Jurkat, Clone E6-1 (cell line): Measurements from ENCODE around the gene HTR7. TPM values are rescaled to one million over a fixed set of nuclear protein-coding genes. Genes with fewer than 3 reads are reported as not detected.
"Not testable (repeated sequence)": the region's sequence is repeated elsewhere in the genome, so short reads cannot be mapped to it uniquely, and the experiment has no call there.

Source experiments
- DNase-seq: peaks from one replicate; pipeline ENCODE4 v3.0.0-alpha.2; 2011; ENCODE audit warnings: low read depth, low spot score
- H3K4me3 ChIP-seq: 2 replicates; pipeline ENCODE4 v1.5.1; 2011; ENCODE audit warnings: mild to moderate bottlenecking, low read length, control low read depth, moderate library complexity
- polyA plus RNA-seq: library from polyadenylated mRNA; unstranded; fragments of >200 nt; gene quantifications from one replicate; pipeline ENCODE4 v1.2.1, GENCODE V29; 2012; ENCODE audit warnings: missing spikeins; ENCODE audit not compliant: insufficient read length, insufficient read depth

The HTR7 gene
- not detected for polyA plus RNA-seq

DNA sequence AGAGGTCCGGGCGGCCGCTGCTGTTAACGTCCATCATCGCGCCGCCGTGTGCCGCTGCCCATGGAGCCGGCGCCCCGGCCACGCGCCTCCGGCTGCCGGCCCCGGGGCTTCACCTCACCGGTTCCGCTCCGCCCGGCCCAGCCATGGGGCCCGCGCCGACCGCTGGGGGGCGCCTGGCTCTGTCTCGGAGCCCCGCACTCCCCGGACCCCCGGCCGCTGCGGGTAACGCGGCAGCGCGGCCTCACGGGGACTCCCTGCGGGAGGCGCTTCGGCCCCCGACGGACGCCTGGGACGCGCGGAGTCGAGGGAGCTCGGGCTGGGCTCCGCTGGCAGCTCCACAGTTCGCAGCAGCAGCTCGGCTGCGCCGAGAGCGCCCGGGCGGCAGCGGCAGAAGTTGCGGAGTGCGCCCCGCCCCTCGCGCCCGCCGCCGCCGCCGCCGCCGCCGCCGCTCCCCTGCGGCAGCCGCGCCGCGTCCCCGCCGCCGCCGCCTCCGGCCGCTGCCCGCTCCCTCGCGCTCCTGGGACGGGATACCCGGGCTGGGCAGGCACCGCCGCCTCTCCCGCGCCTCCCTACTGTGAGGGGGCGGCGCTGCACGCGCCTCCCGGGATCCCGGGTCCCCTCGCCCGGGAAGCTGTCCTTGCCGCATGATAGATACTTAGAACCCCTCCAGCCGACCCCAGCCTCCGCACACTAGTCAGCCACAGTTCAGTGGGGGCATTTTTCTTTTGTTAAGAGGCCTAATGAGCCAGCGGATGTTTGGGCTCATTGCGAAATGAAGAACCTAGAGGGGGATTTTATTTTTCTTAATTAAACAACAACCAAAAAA, at the start of gene HTR7:
HTR7 (minus strand) TSS at position 405 of the 826 bp plus-strand sequence; CDS start at position 37, 368 bp downstream.
- peak within 1 kb of the TSS; percentile 43 for H3K4me3 ChIP-seq
- no peak for DNase-seq

DNA sequence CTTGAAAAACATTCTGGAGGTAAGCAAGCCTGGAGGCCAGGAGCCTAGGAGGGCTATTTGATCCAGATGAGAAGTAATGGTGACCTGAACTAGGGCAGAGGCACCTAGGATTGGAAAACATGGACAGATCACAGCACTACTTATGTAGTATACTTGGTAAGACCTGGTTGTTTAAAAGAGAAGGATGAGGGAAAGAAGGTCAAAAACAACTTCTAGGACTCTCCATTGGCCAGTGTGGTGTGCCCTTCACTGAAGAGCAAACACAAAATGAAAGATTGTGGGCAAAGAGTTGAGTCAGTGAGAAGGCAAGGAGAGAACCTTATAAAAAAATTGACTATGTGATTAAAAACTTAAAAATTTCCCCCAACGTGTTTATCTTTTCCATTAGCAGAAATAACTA, 48.8 kb upstream of the HTR7 start:
- H3K4me3 ChIP-seq, result no peak overlapping the region
- no peak for DNase-seq

DNA sequence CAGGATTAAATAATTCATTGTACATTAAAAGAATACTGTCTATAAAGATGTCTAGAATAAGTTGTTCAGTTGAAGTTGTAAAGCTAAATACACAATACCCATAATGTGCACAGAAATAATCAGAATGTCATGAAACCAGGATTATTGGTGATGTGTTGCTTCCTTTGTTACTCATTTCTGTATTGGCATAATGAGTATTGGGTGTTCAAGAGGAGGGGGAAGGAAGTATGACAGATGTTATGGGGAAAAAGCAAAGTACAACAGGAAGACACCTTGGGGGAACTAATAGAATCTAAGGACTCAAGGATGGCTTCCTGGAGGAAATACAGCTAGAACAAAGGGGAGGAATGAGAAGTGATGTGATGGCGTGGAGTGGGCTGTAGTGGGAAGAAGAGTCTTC, 48.1 kb upstream of the HTR7 start:
- no peak overlapping the region for H3K4me3 ChIP-seq

DNA sequence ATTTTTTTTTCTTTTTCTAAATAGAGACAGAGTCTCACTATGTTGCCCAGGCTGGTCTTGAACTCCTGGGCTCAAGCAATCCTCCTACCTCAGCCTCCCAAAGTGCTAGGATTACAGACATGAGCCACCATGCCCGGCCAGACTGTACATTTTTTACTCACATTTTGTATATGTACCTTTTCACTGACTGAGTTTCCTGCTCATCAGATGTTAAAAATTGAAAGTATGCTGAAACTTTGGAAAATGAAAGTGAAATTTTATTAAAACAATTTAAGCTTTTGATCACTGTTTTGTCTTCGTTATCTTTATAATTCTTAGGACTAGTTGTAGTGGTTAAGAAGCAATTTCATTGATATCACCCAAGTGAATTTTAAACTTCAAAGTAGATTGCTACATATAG, 39.1 kb upstream of the HTR7 start:
- DNase-seq, H3K4me3 ChIP-seq: not testable (repeated sequence)

More for the DNA sequence above, 48.1 kb upstream of the HTR7 start:
- DNase-seq, result no peak

DNA sequence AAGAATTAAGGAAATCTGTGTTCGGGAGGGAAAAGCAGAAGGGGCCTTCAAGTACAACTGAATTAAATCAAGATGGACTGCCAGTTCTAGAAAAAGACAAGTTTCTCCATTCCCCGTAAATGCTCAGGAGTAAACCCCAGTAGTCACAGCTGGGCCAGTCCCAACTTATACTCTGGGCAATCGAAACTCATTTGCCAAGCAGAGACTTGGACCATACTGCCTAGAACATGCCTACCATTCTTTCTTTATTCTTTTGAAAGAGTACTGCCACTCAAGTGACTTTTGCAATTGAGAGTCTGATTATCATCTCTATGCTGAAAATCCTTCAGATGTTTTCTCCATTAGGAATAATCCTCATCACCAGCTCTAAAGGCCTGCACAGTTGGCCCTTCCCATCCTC, 35.4 kb upstream of the HTR7 start:
- no peak for DNase-seq
- no peak overlapping the region for H3K4me3 ChIP-seq

DNA sequence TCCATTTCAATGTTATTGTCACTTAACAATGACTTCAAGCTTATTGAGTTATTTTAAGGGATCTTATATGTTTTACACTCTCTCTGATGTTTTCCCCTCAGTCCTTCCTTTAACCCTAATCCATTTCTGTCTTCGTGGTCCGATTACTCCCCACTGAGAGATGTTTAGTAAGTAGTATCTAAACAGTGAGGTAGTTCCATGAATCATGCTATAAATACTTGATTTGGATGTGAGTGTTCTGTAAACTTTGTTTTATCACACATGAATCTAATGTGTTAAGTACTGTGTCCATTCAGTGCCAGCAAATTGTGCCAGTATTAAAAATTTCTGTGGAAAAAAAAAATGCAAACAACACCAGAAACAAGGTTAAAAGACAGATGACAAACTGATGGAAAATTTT, 32.5 kb upstream of the HTR7 start:
- no peak for DNase-seq
- no peak overlapping the region for H3K4me3 ChIP-seq

DNA sequence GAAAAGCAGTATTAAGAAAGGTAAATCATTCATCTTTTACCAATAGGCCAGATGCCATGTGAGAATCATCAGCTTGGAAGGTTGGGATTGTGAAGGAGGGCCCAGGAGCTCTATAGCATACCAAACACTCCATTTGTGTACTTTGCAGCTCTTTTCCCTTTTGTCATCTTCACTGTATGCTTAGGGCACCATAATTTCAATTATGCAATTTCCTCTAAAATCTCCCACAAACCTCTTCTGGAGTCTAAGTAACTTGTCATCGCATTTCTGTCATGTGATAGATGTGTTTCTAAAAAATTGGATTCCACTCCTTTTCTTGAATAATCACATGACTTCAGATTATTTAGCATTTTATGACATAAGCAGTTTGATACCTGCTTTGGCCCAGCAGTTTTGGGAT, 31.8 kb upstream of the HTR7 start:
- no peak overlapping the region for H3K4me3 ChIP-seq
- no peak for DNase-seq

DNA sequence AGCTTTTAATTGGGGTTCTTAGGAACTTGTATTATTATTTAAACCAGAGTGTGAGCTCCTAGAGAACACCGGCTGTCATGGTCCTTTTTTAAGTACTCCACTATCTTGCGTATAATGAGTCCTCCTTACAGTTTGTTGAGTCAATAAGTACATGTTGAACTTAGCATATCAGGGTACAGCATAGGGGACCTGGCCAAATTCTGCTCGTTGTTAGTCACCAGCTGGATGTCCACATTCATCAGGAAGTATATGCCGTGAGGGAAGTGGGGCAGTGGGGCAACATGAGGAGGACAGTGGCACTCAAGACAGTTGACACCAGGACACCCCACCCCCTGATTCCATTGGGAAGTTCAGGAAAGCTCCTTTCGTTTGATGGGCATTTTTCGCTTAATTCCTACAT, 30.5 kb upstream of the HTR7 start:
- H3K4me3 ChIP-seq, result no peak overlapping the region
- DNase-seq, result no peak

DNA sequence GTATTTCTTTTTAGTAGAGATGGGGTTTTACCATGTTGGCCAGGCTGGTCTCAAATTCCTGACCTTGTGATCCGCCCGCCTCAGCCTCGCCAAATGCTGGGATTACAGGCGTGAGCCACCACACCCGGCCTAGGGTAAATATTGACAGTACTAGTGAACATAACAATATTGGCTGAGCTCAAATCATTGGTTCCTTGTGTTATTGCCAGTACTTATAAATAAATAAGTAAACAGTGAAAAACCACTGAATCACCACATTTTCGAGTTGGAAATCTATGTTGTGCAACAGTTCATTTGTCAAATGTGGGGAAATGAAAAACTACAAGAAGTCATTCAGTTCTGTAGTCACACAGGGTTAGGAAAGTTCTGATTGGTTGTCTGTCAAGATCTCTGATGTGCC, 29.7 kb upstream of the HTR7 start:
- DNase-seq, result no peak

DNA sequence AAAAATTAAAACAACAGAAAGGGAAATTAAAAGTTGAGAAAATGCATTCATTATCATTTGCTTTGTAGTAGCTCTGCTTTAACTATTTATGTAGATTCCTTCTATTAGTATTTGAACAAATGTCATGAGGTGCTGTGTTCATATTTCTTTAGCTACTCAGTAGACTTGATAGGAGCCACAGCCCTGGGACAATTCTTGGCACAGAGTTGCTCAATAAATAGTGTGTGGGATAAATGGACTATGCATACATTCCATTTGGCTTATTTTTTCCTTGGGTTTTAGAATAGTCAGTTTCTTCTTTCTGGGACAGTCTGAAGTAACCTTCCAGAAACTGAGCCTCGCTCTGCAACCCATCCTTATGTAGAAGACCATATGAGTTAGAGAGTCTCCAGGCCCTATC, 27.3 kb upstream of the HTR7 start:
- H3K4me3 ChIP-seq, result no peak overlapping the region
- DNase-seq, result no peak

More for the DNA sequence above, 29.7 kb upstream of the HTR7 start:
- H3K4me3 ChIP-seq, result no peak overlapping the region

DNA sequence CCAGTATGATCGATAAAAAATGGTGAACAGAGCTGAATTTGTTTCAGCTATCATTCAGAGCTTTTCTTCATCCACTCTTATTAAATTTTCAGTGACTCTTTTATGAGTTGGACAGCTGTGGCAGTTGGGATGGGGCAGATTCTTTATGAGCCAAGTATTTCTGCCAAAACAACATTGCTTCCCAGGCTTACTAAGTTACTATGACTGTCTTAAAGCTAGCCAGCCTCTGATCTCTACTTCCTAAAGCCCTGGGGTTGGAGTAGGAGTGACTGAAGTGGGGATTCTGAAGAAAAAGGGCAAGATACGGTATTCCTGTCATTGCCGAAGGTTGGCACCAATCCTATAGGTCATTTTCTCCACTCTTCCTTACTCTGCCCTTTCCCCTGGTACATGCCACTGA, 26.6 kb upstream of the HTR7 start:
- H3K4me3 ChIP-seq, result no peak overlapping the region
- no peak for DNase-seq

DNA sequence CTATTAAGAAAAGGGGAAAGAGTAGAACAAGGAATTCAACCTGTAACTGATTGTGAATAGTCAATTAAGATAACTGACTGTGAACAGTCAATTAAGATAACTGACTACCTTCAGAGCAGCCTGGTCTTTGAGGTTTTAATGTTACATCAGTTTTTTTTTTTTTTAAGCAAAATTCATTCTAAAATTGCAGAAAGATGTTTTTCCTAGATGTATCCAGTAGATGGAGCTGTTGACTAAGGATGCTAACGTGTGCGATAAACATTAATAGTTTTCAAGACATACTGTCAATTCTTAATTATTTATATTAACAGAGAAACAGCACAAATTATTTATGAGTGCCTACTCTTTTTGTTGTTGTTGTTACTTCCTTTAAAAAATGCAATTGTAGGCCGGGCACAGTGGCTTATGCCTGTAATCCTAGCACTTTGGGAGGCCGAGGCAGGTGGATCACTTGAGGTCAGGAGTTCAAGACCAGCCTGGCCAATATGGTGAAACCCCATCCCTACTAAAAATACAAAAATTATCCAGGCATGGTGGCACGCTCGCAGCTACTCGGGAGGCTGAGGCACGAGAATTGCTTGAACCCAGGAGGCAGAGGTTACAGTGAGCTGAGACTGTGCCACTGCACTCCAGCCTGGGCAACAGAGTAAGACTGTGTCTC, 22.4 kb upstream of the HTR7 start:
- peak; percentile 67 for DNase-seq
- not testable (repeated sequence) for H3K4me3 ChIP-seq

DNA sequence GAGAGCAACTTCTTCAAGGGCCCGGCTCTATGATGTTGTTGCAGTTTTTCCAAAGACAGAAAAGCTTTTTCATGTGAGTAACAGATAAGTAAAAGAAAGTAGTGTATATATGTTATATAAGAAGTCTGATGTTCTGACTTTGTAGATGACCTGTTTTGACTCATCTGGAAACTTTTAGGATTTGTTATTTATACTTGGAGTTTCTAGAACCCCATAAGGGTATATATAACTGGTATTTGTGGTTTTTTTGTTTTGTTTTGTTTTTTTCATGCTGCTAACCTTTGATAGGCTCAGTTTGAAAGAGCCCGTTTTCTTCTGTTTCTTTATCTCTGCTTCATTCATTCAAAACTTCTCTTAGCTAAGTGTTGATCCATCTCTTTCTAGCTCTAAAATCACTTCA, 21.2 kb upstream of the HTR7 start:
- DNase-seq, result no peak
- no peak overlapping the region for H3K4me3 ChIP-seq

DNA sequence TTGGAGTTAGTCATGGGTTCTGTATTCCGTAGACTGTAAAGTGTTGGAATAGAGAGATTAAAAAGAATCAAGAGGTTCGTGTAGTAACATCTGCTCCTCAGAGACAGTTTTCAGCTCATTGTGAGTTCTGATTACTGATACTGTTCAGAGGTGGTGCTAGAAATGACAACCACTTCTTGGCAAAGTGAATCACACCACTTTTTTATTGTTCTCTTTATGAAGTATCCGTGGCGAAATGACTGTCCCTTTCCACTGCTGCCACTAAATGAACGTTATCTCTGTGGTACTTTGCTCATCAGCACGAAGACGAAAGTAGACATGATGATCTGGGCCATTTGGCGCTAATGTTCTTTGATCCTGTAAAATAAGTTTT, 14.8 kb upstream of the HTR7 start:
- no peak for DNase-seq

DNA sequence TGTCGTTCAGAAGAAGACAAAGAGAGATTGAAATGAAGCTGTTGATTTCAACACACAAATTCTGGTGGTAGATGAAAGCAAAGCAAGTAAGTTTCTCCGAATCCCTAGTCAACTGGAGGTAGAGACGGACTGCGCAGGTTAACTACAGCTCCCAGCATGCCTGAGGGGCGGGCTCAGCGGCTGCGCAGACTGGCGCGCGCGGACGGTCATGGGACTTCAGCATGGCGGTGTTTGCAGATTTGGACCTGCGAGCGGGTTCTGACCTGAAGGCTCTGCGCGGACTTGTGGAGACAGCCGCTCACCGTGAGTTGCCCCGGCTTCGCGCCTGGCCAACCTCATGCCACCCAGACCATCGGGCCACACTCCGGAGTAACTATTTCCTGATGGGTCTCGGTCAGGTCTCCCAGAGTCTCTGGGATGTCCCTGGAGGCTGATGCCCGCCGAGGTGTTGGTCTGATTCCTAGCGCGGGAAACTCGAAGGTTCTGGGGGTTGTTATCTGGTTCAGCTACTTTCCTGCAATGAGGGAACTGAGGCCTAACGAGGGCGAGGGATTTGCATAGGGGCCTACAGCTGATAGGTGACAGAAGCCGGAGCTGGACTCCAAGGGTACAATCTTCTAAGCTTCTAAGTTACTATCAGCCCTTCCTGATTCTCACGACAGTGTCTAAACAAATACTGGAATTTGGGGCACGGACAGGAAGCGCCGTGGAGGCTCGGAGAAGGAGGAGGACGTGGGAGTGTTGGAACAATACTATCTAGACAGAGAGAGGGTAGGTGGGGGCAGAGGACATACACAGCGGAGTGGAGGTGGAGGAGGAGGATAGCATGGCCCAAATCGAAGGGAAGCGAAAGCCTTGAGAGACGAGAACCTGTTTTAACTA, 14.2 kb upstream of the HTR7 start, which contains the start of gene RPP30:
RPP30 (plus strand) TSS at position 209 of the 882 bp plus-strand sequence; CDS start at position 222, 13 bp downstream.
- peak within 1 kb of the TSS; percentile 98 for H3K4me3 ChIP-seq
- DNase-seq, result peak; percentile 61

More for the DNA sequence above, 14.8 kb upstream of the HTR7 start:
- peak overlapping the region; percentile 98 for H3K4me3 ChIP-seq

DNA sequence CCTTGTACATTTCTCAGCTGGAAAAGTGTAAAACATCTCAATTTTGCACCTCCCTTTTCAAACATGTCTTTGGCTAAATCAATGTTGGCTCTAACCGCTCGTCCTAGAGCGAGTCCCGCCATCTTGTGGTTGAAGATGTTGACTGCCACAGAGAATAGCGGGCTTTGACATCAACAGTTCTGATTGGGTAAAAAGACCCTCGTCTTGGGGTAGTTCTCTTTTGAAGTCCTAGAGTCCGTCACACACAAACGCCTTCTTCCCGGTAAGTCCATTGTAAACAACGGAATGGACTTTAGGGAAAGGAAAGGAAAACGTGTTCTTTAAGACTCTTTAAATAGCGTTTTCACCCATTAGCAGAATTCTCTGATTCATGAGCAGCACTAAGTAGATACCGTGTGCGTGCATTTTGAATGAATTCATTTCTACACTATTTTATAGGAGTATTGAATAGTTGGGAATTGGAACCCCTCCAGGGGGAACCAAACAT, 13.5 kb upstream of the HTR7 start:
- peak overlapping the region; percentile 98 for H3K4me3 ChIP-seq
- DNase-seq, result peak; percentile 69

DNA sequence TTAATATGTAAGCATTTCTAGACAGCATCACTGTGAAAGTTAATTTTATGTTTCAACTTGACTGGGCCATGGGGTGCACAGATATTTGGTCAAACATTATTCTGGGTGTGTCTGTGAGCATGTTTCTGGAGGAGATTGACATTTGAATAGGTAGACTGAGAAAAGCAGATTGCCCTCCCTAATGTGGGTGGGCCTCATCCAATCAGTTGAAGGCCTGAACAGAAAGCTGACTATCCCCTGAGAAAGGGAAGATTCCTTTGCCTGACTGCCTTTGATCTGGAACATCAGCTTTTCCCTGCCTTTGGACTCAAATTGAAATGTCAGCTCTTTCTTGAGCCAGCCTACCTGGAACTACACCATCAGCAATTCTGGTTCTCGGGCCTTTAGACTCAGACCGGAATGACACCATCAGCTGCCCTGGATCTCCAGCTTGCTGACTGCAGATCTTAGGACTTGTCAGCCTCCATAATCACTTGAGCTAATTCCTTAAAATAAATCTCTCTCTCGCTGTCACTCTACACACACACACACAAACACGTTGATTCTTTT, 8.3 kb upstream of the HTR7 start:
- H3K4me3 ChIP-seq, result no peak overlapping the region
- no peak for DNase-seq

DNA sequence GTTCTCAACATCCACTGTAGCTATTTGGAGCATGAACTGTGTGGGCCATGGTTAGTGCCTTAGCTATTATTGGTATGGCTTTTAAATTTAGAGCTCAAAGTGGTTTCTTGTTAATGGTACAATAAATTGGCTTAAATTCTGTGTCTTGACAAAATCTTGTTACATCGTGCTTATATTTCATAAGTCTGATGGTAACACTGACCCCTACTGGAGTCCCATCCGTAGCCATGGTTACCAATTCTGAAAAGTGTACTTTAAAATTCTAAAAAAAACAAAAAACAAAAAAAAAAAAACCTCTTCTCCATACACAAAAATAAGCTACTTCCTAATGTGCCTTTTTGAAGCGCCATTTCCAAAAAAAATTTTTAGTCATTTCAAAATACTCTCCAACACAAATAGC, 7.6 kb upstream of the HTR7 start:
- no peak for DNase-seq
- H3K4me3 ChIP-seq, result no peak overlapping the region

DNA sequence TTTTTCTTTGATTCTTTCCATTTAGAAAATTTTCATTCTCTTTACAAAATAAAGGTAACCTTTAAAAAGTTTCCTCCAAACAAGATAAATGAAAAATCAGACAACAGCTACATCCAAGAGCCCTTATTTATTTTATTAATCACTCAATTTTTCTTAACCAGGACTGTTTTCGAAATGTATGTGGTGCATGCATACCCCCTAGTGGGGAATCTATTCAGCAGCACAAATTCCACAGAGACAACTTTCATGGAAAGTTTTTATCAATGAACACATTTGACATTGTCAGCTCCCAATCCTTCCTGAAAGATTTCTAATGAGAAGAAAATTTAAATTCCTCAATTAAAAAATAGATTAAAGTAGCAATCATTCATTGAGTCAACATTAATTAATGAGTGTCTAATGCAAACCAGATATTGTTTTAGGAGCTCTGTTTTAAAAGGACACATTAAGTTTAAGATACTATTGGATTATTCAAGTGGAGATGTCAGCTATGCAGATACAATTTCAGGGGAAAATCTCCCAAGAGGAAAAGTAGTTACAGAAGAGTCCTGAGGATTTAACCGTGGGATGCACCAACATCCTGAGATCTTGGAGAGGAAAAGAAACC, 5.2 kb upstream of the HTR7 start:
- no peak for DNase-seq
- H3K4me3 ChIP-seq, result no peak overlapping the region
